ENCODE measurements around the gene CTPS2. TPM values are rescaled to one million over a fixed set of nuclear protein-coding genes. Genes with fewer than 3 reads are reported as not detected.

The CTPS2 gene
- total RNA-seq, 1 experiment from 2014 or later, result 9.6 TPM

GRCh38 chrX:16654093-16654492 lies 58.4 kb downstream of the CTPS2 start:
- Histone ChIP-seq H3K4me2 (ENCODE audit: low read length) (no peak overlapping the region), H3K4me3 (replicated peaks in 1 of 2; ENCODE audit: low read depth in 1 of 2, low read length in 2 of 2) (no peak overlapping the region), H3K9ac (ENCODE audit: low read length) (no peak overlapping the region), H3K4me1 (ENCODE audit: control insufficient read depth in 1 of 2, insufficient read depth in 2 of 2, low read length in 2 of 2) (no peaks in the 10 kb centered on the region), H4K20me1 (ENCODE audit: insufficient read depth) (no peaks in the 10 kb centered on the region), H3K9me2 (ENCODE audit: insufficient read depth) (no peaks in the 10 kb centered on the region), H2AFZ (ENCODE audit: low read depth, low read length, poor library complexity, severe bottlenecking) (no peak overlapping the region), H3K79me2 (ENCODE audit: insufficient read depth, low read length) (no peaks in the 10 kb centered on the region), H3K36me3 (ENCODE audit: control insufficient read depth in 1 of 2, insufficient read depth in 2 of 2, low read length in 2 of 2) (no peaks in the 10 kb centered on the region), H3K9me3 (ENCODE audit: control insufficient read depth in 1 of 2, insufficient read depth in 1 of 2, low read depth in 1 of 2, low read length in 2 of 2) (no peaks in the 10 kb centered on the region), H3K27ac (ENCODE audit: low read depth, low read length) (no peak overlapping the region), H3K27me3 (ENCODE audit: insufficient read depth, low read length) (no peaks in the 10 kb centered on the region)
- TF ChIP-seq ELF1 (IDR thresholded peaks at IDR 0.05; ENCODE audit: borderline replicate concordance, low read depth), result no peak
- no peak for TF ChIP-seq TCF7L2 (IDR thresholded peaks at IDR 0.05; ENCODE audit: borderline replicate concordance, extremely low read depth, insufficient read depth, insufficient read length)
- TF ChIP-seq, protein P1, sequence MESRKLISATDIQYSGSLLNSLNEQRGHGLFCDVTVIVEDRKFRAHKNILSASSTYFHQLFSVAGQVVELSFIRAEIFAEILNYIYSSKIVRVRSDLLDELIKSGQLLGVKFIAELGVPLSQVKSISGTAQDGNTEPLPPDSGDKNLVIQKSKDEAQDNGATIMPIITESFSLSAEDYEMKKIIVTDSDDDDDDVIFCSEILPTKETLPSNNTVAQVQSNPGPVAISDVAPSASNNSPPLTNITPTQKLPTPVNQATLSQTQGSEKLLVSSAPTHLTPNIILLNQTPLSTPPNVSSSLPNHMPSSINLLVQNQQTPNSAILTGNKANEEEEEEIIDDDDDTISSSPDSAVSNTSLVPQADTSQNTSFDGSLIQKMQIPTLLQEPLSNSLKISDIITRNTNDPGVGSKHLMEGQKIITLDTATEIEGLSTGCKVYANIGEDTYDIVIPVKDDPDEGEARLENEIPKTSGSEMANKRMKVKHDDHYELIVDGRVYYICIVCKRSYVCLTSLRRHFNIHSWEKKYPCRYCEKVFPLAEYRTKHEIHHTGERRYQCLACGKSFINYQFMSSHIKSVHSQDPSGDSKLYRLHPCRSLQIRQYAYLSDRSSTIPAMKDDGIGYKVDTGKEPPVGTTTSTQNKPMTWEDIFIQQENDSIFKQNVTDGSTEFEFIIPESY (IDR thresholded peaks at IDR 0.05; ENCODE audit: extremely low read depth, insufficient replicate concordance, low read length), result no peak
- no peak for TF ChIP-seq FOSL1 (IDR thresholded peaks at IDR 0.05; ENCODE audit: low read depth)
- TF ChIP-seq ATF3 (IDR thresholded peaks at IDR 0.05), result no peak
- TF ChIP-seq SP1 (IDR thresholded peaks at IDR 0.05; ENCODE audit: low read depth), result no peak
- TF ChIP-seq, protein P2, sequence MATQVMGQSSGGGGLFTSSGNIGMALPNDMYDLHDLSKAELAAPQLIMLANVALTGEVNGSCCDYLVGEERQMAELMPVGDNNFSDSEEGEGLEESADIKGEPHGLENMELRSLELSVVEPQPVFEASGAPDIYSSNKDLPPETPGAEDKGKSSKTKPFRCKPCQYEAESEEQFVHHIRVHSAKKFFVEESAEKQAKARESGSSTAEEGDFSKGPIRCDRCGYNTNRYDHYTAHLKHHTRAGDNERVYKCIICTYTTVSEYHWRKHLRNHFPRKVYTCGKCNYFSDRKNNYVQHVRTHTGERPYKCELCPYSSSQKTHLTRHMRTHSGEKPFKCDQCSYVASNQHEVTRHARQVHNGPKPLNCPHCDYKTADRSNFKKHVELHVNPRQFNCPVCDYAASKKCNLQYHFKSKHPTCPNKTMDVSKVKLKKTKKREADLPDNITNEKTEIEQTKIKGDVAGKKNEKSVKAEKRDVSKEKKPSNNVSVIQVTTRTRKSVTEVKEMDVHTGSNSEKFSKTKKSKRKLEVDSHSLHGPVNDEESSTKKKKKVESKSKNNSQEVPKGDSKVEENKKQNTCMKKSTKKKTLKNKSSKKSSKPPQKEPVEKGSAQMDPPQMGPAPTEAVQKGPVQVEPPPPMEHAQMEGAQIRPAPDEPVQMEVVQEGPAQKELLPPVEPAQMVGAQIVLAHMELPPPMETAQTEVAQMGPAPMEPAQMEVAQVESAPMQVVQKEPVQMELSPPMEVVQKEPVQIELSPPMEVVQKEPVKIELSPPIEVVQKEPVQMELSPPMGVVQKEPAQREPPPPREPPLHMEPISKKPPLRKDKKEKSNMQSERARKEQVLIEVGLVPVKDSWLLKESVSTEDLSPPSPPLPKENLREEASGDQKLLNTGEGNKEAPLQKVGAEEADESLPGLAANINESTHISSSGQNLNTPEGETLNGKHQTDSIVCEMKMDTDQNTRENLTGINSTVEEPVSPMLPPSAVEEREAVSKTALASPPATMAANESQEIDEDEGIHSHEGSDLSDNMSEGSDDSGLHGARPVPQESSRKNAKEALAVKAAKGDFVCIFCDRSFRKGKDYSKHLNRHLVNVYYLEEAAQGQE (IDR thresholded peaks at IDR 0.05; ENCODE audit: low read depth), result no peak
- TF ChIP-seq CEBPB (IDR thresholded peaks at IDR 0.05; ENCODE audit: low read depth), result no peak
- no peak for TF ChIP-seq POLR2A (IDR thresholded peaks at IDR 0.05; ENCODE audit: borderline replicate concordance, extremely low read depth, insufficient read depth, insufficient read length)
- TF ChIP-seq CBX3 (IDR thresholded peaks at IDR 0.05; ENCODE audit: low read depth), result no peak
- no peak for TF ChIP-seq ZNF274 (IDR thresholded peaks at IDR 0.05; ENCODE audit: low read depth, low read length)
- no peak for TF ChIP-seq JUND (IDR thresholded peaks at IDR 0.05)
- no peak for TF ChIP-seq ZFX (IDR thresholded peaks at IDR 0.05)
- no peak for TF ChIP-seq EGR1 (IDR thresholded peaks at IDR 0.05; ENCODE audit: low read depth)
- no TSS peak for BruUV-seq (replicated peaks)
- CTCF ChIA-PET, result no interaction called here
- ATAC-seq, result no peak
- POLR2A ChIA-PET, result no interaction called here
- RAD21 ChIA-PET (ENCODE audit: low non-redundant PET in 1 of 2, low total read pairs in 2 of 2, uncharacterized antibody in 2 of 2, unreplicated experiment in 2 of 2), result no interaction called here
- no peak for DNase-seq (ENCODE audit: low read depth, low spot score)
- intact Hi-C loops (cut with micrococcal nuclease), result no loop called here

Measured in HCT116 (cell line).